GM23338 (cell line): Measurements from ENCODE around the gene SOX10. TPM values are rescaled to one million over a fixed set of nuclear protein-coding genes. Genes with fewer than 3 reads are reported as not detected.

Experiments
- ATAC-seq: fragments of 200-7000 bp; cut with Tn5 transposase; 3 replicates; pipeline ENCODE4 v1.9.1; 2020
- DNase-seq: peaks from one replicate; pipeline ENCODE4 v3.0.0-alpha.2; 2015; ENCODE audit warnings: low spot score
- H2AFZ ChIP-seq: fragments of 200-600 bp; sonication (generic); 2 replicates; pipeline ENCODE4 v1.8.0; 2016; ENCODE audit warnings: antibody characterized with exemption, mild to moderate bottlenecking, moderate library complexity
- H3F3A ChIP-seq: fragments of 200-600 bp; sonication (generic); replicated peaks from 2 replicates; pipeline ENCODE4 v1.8.0; 2017; ENCODE audit warnings: antibody characterized with exemption, mixed run types, low read depth
- H3K27ac ChIP-seq: fragments of 200-600 bp; sonication (generic); 2 replicates; pipeline ENCODE4 v1.6.1; 2016; ENCODE audit warnings: low read depth
- H3K27me3 ChIP-seq: fragments of 200-600 bp; sonication (generic); 2 replicates; pipeline ENCODE4 v1.8.0; 2016; ENCODE audit warnings: mild to moderate bottlenecking, mixed run types, moderate library complexity; ENCODE audit not compliant: insufficient read depth
- H3K36me3 ChIP-seq: fragments of 200-600 bp; sonication (generic); 2 replicates; pipeline ENCODE4 v1.8.0; 2016; ENCODE audit warnings: mild to moderate bottlenecking; ENCODE audit not compliant: insufficient read depth
- H3K4me1 ChIP-seq: fragments of 200-600 bp; sonication (generic); 2 replicates; pipeline ENCODE4 v1.8.0; 2016; ENCODE audit warnings: mild to moderate bottlenecking, moderate library complexity; ENCODE audit not compliant: insufficient read depth
- H3K4me2 ChIP-seq: fragments of 200-600 bp; sonication (generic); 2 replicates; pipeline ENCODE4 v1.7.1; 2017; ENCODE audit warnings: mixed run types
- H3K4me3 ChIP-seq: fragments of 200-600 bp; sonication (generic); 2 replicates; pipeline ENCODE4 v1.6.1; 2016; ENCODE audit warnings: mixed run types
- H3K79me2 ChIP-seq: fragments of 200-600 bp; sonication (generic); replicated peaks from 2 replicates; pipeline ENCODE4 v1.8.0; 2017; ENCODE audit warnings: mild to moderate bottlenecking; ENCODE audit not compliant: insufficient read depth
- H3K9me2 ChIP-seq: fragments of 200-600 bp; sonication (generic); 2 replicates; pipeline ENCODE4 v1.8.0; 2017; ENCODE audit not compliant: insufficient read depth
- H4K20me1 ChIP-seq: fragments of 200-600 bp; sonication (generic); replicated peaks from 2 replicates; pipeline ENCODE4 v1.8.0; 2017; ENCODE audit warnings: mild to moderate bottlenecking; ENCODE audit not compliant: insufficient read depth
- H3K27ac Mint-ChIP-seq: 2 replicates; pipeline ENCODE4 v1.8.0; 2020; ENCODE audit warnings: inconsistent platforms, mild to moderate bottlenecking, moderate library complexity, mixed read lengths
- H3K27me3 Mint-ChIP-seq: 3 replicates; pipeline ENCODE4 v1.8.0; 2022; ENCODE audit warnings: low read depth, mild to moderate bottlenecking, moderate library complexity, mixed read lengths, inconsistent platforms; ENCODE audit not compliant: insufficient read depth, poor library complexity
- H3K36me3 Mint-ChIP-seq: 3 replicates; pipeline ENCODE4 v1.8.0; 2021; ENCODE audit warnings: low read depth, mild to moderate bottlenecking, inconsistent platforms, moderate library complexity, mixed read lengths
- H3K4me1 Mint-ChIP-seq: 3 replicates; pipeline ENCODE4 v1.8.0; 2020; ENCODE audit warnings: mild to moderate bottlenecking, inconsistent platforms, mixed read lengths
- H3K4me3 Mint-ChIP-seq: 3 replicates; pipeline ENCODE4 v1.8.0; 2021; ENCODE audit warnings: moderate library complexity, mild to moderate bottlenecking, inconsistent platforms, mixed read lengths
- H3K9me3 Mint-ChIP-seq: 3 replicates; pipeline ENCODE4 v1.8.0; 2020; ENCODE audit warnings: moderate library complexity, mild to moderate bottlenecking, inconsistent platforms, mixed read lengths
- CREB1 ChIP-seq: fragments of 250-450 bp; sonication (Bioruptor Pico); IDR thresholded peaks from 2 replicates; pipeline ENCODE4 v1.5.0; 2020; ENCODE audit warnings: low read depth, mild to moderate bottlenecking, moderate library complexity
- EZH2 ChIP-seq: fragments of 200-600 bp; sonication (generic); IDR thresholded peaks from one replicate; pipeline ENCODE4 v1.8.0; 2017; ENCODE audit warnings: antibody characterized with exemption, mild to moderate bottlenecking, low read depth; ENCODE audit not compliant: unreplicated experiment
- EZH2phosphoT487 ChIP-seq: fragments of 200-600 bp; sonication (generic); IDR thresholded peaks from one replicate; pipeline ENCODE4 v1.8.1; 2018; ENCODE audit warnings: antibody characterized with exemption; ENCODE audit not compliant: unreplicated experiment
- JUNB ChIP-seq: IDR thresholded peaks from one replicate; pipeline ENCODE4 v1.6.1; 2016; ENCODE audit warnings: antibody characterized with exemption; ENCODE audit not compliant: unreplicated experiment
- NANOG ChIP-seq: IDR thresholded peaks from 2 replicates; pipeline ENCODE4 v1.6.1; 2016; ENCODE audit warnings: antibody characterized with exemption, borderline replicate concordance
- POLR2AphosphoS5 ChIP-seq: IDR thresholded peaks from 2 replicates; pipeline ENCODE4 v1.6.1; 2016; ENCODE audit warnings: antibody characterized with exemption, low read depth
- STAT1 ChIP-seq: IDR thresholded peaks from one replicate; pipeline ENCODE4 v1.6.1; 2016; ENCODE audit warnings: antibody characterized with exemption; ENCODE audit not compliant: unreplicated experiment
- ZNF114 ChIP-seq: fragments of 250-450 bp; sonication (Bioruptor Pico); IDR thresholded peaks from 2 replicates; pipeline ENCODE4 v1.5.0; 2020; ENCODE audit warnings: mild to moderate bottlenecking, moderate library complexity
- ZNF331 ChIP-seq: fragments of 250-450 bp; sonication (Bioruptor Pico); IDR thresholded peaks from 2 replicates; pipeline ENCODE4 v1.5.0; 2020; ENCODE audit warnings: low read depth, mild to moderate bottlenecking, moderate library complexity
- ZNF462 ChIP-seq: fragments of 250-450 bp; sonication (Bioruptor Pico); IDR thresholded peaks from 2 replicates; pipeline ENCODE4 v1.5.0; 2020; ENCODE audit warnings: mild to moderate bottlenecking, moderate library complexity
- polyA plus RNA-seq: library from polyadenylated mRNA; unstranded; fragments of >200 nt; fragmentation: Nextera tagmentation; extraction: Ambion mirVana; gene quantifications from 2 replicates; pipeline ENCODE4 v1.2.1, GENCODE V29; 2016
- total RNA-seq: library from RNA; depleted of rRNA; stranded (reverse); fragments of >200 nt; shearing (Covaris generic); gene quantifications from 2 replicates; pipeline ENCODE4 v1.2.3, GENCODE V29; 2014
- TF ChIP-seq, protein P1 (sequence below): IDR thresholded peaks from one replicate; pipeline ENCODE4 v1.6.1; 2018; ENCODE audit warnings: antibody characterized with exemption; ENCODE audit not compliant: unreplicated experiment
- TF ChIP-seq, protein P2 (sequence below): IDR thresholded peaks from 2 replicates; pipeline ENCODE4 v1.6.1; 2016; ENCODE audit warnings: antibody characterized with exemption

The SOX10 gene
- total and polyA plus RNA-seq, 2 experiments from 2014 or later: 1.1 to 2.1 TPM

DNA sequence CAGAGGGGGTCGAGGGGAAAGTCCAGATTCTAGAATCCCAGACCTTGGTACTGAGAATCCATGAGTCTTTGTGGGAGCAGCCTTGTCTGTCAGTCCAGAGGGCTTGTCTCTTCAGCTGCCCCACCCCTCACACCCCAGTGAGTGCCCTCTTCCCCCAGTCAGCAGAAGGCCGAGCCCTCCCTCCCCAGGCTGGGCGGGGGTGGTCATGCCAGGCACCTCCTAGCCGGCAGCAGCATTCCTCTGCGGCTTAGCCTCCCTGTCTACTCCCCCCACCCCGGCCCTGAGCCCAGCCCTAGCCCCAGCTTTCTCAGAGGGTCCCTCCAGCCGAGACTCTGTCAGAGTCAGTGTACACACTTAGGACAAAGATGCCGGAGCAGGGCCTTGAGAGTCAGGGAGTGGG, 4.6 kb downstream of the SOX10 start:
- no peaks in the 10 kb centered on the region for H3K9me3 Mint-ChIP-seq
- Histone ChIP-seq H3K4me1 (peaks cover 3% of the 10 kb centered on the region), H3F3A (no peaks in the 10 kb centered on the region), H3K27ac (no peak overlapping the region), H3K36me3 (no peaks in the 10 kb centered on the region), H3K4me3 (no peak overlapping the region), H4K20me1 (no peaks in the 10 kb centered on the region; the same call in 1 of the 2 replicates), H3K79me2 (no peaks in the 10 kb centered on the region), H3K4me2 (no peak overlapping the region), H3K9me2 (no peaks in the 10 kb centered on the region), H3K27me3 (peaks cover 20% of the 10 kb centered on the region), H2AFZ (no peak overlapping the region)
- ATAC-seq (peak; percentile 2; the same call in 2 of the 3 replicates), DNase-seq (no peak)
- no peaks in the 10 kb centered on the region for H3K36me3 Mint-ChIP-seq
- H3K27me3 Mint-ChIP-seq: peaks cover 25% of the 10 kb centered on the region
- H3K4me1 Mint-ChIP-seq: peaks cover 17% of the 10 kb centered on the region
- no peak overlapping the region for H3K27ac Mint-ChIP-seq
- TF ChIP-seq POLR2AphosphoS5: no peak
- no peak for TF ChIP-seq ZNF462 (CRISPR knock-in tag)
- TF ChIP-seq NANOG: no peak
- no peak for TF ChIP-seq EZH2phosphoT487
- TF ChIP-seq JUNB: no peak
- TF ChIP-seq ZNF114 (CRISPR knock-in tag): no peak
- TF ChIP-seq EZH2: no peak
- TF ChIP-seq STAT1: no peak
- TF ChIP-seq, protein P1, sequence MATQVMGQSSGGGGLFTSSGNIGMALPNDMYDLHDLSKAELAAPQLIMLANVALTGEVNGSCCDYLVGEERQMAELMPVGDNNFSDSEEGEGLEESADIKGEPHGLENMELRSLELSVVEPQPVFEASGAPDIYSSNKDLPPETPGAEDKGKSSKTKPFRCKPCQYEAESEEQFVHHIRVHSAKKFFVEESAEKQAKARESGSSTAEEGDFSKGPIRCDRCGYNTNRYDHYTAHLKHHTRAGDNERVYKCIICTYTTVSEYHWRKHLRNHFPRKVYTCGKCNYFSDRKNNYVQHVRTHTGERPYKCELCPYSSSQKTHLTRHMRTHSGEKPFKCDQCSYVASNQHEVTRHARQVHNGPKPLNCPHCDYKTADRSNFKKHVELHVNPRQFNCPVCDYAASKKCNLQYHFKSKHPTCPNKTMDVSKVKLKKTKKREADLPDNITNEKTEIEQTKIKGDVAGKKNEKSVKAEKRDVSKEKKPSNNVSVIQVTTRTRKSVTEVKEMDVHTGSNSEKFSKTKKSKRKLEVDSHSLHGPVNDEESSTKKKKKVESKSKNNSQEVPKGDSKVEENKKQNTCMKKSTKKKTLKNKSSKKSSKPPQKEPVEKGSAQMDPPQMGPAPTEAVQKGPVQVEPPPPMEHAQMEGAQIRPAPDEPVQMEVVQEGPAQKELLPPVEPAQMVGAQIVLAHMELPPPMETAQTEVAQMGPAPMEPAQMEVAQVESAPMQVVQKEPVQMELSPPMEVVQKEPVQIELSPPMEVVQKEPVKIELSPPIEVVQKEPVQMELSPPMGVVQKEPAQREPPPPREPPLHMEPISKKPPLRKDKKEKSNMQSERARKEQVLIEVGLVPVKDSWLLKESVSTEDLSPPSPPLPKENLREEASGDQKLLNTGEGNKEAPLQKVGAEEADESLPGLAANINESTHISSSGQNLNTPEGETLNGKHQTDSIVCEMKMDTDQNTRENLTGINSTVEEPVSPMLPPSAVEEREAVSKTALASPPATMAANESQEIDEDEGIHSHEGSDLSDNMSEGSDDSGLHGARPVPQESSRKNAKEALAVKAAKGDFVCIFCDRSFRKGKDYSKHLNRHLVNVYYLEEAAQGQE: no peak
- no peak for TF ChIP-seq ZNF331 (CRISPR knock-in tag)
- TF ChIP-seq, protein P2, sequence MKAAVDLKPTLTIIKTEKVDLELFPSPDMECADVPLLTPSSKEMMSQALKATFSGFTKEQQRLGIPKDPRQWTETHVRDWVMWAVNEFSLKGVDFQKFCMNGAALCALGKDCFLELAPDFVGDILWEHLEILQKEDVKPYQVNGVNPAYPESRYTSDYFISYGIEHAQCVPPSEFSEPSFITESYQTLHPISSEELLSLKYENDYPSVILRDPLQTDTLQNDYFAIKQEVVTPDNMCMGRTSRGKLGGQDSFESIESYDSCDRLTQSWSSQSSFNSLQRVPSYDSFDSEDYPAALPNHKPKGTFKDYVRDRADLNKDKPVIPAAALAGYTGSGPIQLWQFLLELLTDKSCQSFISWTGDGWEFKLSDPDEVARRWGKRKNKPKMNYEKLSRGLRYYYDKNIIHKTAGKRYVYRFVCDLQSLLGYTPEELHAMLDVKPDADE: no peak
- TF ChIP-seq CREB1: no peak
- H3K4me3 Mint-ChIP-seq: no peak overlapping the region
